Measurements from ENCODE around the gene LRG1.
"Not testable (repeated sequence)": the region's sequence is repeated elsewhere in the genome, so short reads cannot be mapped to it uniquely, and the experiment has no call there.

Gene LRG1

DNA sequence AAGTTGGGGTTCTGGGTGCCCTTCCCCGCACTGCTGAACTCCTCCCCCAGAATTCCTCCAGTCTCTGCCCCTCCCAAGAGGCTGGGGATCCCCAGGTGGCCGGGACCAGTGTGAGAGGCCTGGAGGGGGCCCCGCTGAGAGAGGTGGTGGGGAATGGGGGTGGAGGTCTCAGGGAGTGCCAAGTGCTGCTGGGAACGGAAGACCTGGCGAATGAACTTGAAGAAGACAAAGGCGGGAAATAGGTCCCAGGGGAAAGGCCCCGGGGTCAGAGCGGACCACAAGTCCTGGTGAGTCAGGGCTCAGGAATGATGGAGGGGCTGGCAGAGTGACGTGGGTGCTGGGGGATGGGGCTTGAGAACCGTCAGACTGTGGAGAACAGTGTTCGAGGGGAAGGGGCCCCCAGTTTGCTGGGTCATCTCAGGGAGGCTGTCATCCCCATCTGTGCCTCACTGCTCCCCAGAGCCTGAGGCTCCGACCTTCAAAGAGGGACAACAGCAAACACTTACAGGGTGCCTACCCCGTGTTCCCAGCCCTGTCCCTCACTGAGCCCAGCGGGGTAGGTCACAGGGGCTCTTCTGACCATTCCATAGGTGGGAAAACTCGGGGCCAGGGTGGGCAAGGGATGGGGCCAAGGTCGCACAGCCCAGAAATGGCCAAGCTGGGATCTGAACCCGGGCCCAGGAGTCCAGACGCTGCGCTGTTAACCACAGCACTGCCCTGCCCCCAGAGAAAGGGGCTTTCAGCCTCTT lies 35.6 kb upstream of the LRG1 start:
- peak; percentile 96 for DNase-seq (ENCODE audit: low spot score)

DNA sequence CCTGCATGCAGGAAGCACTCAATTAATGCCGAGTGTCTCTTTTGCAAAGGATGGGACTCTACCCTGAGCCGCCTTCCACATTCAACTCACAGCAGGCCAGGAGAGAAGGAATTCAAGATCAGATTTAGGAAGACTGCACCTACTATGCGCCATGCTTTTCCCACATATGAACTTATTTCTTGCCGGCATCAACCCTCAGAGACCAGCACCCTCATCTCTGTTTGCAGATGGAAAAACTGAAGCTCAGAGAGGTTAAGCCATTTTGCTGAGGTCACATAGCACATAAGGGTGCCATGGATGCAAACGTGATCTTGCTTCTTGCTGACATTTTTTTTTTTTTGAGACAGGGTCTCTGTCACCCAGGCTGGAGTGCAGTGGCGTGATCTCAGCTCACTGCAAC lies 33.8 kb upstream of the LRG1 start:
- DNase-seq (ENCODE audit: low spot score), result no peak

DNA sequence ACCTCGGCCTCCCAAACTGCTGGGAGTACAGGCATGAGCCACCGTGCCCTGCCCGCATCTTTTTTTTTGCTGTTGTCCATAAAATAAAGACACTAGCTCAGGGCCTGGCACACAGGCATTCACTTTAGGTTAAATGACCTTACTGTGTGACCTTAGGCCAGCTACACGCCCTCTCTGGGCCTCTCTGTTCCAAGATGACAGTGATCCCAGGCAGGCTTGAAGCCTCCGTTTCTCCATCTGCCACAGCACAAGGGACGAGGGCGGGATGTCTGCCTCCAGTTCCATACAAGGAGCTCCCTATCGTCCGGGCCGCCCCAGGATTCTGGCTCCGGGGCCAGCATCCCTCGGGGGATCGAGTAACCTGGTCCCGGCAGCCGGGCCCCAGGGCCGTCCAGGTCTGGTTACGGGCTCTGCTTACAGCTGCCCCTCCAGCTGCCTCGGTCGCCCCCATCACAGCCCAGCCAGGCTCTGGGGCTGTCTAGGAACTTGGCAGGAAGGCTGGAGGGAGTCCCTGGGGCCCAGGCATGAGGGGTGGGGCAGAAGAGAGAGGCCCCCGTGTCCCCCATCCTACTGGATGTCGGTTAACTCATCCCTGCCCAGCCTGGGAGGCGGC lies 31.6 kb upstream of the LRG1 start:
- no peak for DNase-seq (ENCODE audit: low spot score)

DNA sequence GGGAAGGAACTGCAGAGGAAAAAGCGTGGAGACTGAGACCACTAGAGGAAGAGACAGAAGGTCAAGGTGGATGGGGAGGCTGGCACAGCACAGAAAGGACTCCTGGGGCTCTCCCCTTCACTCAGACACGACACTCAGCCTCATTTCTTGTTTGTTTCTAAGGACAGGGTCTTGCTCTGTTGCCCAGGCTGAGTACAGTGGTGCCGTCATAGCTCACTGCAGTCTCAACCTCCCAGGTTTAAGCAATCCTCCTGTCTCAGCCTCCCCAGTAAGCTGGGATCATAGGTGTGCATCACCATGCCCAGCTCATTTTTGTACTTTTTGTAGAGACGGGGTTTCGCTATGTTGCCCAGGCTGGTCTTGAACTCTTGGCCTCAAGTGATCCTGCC lies 31.1 kb upstream of the LRG1 start:
- no peak for DNase-seq (ENCODE audit: low spot score)

DNA sequence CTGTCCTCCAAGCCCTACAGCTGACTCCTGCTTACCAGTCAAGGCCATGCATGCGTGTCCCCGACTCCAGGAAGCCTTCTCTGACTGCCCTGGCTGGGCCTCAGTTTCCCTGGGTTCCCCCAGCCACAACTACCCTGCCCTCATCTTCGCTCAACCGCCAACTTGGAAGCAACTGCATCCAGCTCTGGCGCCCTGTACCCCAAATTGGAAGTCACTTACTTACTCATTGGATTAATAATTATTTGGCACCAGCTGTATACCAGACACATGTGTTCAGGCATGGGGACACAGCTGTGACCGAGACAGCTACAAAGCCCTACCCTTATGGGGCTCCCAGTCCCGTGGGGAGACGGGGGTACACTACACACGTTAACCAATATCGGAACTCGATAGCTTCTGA lies 30.6 kb upstream of the LRG1 start:
- no peak for DNase-seq (ENCODE audit: low spot score)

DNA sequence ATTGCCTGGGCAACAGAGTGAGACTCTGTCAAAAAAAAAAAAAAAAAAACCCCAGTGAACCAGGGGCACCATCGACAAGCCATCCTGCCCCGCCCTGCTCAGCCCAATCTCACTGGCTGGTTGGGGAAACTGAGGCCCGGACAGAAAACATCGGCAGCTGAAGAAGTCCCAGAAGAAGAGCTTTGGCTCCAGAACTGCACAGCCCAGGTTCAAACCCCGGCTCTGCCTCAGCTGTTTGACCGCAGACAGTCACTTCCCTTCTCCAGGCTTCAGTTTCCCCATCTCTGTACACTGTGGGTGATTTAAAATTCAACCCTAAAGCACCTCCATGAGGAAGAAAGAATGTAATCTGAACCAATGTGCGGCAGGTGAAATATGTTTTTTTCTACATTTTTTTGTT lies 29.1 kb upstream of the LRG1 start:
- DNase-seq (ENCODE audit: low spot score), result no peak

DNA sequence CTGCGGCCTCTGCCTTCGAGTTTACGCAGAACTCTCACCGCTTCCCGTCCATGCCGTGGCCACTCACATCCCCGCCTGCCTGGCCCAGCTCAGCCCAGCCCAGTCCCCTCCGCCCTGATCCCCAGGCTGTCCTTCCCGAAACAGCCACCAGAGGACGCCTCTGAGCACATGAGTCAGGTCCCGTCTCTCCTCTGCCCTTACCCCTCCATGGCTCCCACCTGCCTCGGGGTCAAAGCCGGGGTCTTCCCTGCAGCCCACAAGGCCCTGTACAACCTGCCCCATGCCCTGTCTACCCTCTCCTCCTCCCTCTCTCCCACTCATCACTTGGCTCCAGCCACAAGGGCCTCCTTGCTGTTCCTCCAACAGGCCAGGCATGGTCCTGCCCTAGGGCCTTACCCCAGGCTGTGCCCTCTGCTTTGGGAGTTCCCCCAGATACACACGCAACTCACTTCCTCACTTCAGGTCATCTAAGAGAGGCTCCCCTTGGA lies 27.8 kb upstream of the LRG1 start:
- peak; percentile 62 for DNase-seq (ENCODE audit: low spot score)

DNA sequence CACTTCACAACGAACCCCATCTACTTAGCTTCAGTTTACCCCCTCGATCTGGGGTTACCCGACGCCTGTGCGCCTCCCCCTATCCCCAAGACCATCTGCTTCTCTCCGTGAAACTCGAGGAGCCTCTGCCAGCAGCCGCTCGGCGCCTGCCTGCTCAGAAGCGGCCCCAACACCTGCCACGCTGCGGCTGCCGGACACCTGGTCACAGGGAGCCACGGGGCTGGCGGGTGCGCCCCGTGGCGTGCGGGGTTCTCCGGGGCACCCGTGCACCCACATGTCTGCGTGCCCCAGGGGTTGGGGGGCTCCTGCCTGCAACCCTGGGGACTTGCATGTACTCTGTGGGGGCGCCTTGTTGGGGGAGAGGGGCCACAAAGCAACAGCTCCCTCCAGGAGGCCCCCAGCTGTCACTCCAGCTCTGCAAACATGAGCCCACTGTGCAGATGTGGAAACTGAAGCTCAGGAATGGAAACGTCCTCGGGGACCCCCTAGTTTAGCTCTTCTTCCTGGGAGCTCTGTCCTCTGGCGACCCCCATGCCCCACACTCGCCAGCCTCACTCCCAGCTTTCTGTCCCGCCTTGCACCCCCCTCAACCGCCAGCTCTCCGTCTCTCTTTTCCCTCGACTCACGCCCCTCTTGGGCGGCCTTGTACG lies 26.7 kb upstream of the LRG1 start:
- DNase-seq (ENCODE audit: low spot score), result no peak

DNA sequence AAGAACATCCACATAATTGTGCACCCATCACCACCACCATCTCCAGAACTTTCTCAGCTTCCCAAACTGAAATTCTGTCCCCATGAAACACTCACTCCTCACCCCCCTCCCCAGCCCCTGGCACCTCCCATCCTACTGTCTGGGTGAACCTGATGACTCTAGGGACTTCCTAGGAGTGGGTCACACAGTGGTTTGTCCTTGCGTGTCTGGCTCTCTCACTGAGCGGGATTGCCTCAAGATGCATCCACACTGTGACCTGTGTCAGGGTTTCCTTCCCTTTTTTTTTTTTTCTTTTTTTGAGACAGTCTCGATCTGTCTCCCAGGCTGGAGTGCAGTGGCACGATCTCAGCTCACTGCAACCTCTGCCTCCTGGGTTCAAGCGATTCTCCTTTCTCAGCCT lies 23.7 kb upstream of the LRG1 start:
- DNase-seq (ENCODE audit: low spot score), result not testable (repeated sequence)

DNA sequence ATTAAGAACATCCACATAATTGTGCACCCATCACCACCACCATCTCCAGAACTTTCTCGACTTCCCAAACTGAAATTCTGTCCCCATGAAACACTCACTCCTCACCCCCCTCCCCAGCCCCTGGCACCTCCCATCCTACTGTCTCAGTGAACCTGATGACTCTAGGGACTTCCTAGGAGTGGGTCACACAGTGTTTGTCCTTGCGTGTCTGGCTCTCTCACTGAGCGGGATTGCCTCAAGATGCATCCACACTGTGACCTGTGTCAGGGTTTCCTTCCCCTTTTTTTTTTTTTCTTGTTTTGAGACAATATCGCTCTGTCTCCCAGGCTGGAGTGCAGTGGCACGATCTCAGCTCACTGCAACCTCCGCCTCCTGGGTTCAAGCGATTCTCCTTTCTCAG lies 22.2 kb upstream of the LRG1 start:
- not testable (repeated sequence) for DNase-seq (ENCODE audit: low spot score)

DNA sequence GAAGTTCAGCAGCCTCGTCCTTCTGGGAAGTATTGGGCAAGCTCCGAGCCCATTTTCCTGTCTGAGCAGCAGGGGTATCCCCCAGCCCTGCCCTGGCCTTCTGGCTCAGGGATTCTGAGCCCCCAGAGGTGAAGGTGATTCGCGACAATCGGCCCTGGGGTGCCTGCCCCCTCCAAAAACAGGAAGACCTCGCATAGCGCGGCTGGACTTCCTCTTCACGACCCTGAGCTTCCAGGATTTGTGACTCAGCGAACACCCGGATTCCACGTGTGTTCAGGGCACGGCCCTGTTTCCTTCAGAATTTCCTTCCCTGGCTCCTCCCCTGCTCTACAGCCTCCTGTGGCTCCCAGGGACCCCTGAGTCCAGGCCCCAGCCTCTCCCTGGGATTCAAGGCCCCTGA lies 19.7 kb upstream of the LRG1 start, which contains the start of gene SEMA6B:
TSS of gene SEMA6B (minus strand) at position 116 of the 400 bp plus-strand sequence. CDS start 1,227 bp downstream, outside the sequence.
- no peak for DNase-seq (ENCODE audit: low spot score)

DNA sequence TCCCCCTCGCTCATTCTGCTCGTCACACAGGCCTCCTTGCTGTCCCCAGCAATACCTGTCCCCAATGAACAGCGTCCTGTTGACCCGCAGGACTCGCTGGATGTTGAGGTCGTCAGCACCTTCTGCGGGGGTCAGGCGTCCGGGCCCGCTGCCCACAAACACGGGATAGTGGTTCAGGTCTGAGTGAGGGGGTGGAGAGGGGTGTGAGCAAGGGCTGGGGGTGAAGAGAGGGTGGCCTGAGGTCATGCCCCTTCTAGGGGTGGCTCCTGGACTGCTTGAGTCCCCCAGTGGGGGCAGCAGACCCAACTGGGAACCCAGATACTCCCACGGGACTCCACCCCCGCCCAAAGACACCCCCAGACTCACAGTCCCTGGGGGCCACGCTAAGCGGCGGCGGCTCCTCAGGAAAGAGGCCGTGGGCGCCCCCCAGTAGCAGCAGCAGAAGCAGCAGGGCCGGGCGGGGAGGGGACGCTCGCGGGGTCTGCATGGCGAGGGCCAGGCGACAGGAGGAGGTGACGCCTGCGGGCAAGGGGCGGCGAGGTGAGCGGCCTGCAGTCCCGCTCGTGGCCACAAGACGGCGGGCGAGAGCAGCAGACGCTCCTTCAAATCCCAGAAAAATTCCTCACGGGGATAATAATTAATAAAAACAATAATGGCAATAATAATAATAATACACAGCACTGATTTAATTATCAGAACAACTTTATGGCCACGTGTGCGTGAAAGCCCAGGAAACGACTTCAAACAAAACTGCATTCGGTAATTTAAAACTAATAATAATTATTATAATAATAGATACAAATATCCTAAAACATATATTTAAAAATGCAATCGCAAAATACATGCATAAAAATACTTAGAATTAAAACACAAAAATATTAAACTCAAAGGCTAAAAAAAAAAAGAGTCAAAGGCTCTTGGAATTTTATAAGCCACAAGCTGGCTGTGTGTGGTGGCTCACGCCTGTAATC lies 18.4 kb upstream of the LRG1 start:
- DNase-seq (ENCODE audit: low spot score), result peak; percentile 55

DNA sequence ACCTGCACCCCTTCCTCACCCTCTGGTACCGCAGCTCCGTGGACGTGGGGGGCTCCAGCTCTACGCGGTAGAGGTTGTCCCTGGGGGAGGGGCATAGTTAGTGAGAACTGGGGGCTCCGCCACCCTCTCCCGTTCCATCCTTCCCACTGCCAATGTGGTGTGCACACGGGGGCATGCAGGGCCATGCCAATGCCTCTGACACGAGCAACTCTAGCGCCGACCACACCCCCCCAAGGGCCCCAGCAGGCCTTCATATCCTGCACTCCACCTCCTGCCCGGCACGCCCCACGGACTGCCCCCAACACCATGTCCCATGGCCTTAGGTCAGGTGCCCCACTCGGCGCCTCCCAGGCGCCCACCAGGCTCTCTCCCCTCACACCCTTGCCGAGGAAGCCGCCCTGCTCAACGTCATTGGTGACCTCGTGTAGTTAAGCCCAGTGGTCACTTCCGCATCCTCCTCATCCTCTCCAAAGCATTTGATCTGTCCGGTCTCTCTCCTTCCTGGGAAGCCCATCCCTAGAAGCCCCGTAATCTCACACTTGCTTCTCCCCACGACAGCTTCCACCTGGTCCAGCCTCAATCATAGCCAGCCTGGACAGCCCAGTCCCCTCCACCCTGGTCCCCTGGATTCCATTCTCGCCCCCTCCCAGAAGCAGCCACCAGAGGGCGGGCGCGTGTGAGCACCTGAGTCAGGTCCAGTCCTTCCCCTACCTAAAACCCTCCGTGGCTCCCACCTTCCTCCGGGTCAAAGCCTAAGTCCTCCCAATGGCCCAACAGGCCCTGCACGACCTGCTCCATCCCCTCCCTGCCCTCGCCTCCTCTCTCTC lies 17.5 kb upstream of the LRG1 start:
- no peak for DNase-seq (ENCODE audit: low spot score)

DNA sequence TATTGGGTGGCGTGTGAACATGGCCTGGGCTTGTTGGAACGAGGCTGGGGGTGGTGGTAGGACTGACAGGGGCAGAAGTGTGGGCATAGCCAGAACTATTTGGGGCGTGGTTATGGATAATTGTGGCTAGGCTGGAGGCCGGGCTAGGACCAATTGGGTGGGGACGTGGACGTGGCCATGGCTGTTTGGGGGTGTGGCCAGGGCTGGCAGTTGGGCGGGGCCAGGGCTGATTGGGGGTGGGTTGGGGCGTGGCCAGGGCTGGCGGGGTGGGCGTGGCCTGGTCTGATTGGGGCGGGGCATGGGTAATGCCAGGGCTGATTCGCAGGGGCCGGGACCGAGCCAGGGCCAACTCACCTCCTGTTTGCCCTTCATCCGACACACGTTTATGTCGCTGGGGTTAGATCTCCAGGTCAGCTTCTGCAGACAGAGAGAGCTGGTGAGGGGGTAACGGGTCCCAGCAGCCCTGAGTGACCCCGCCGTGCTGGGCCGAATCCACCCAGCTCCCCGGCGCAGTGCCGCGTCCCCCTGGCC lies 16.8 kb upstream of the LRG1 start:
- peak; percentile 58 for DNase-seq (ENCODE audit: low spot score)

DNA sequence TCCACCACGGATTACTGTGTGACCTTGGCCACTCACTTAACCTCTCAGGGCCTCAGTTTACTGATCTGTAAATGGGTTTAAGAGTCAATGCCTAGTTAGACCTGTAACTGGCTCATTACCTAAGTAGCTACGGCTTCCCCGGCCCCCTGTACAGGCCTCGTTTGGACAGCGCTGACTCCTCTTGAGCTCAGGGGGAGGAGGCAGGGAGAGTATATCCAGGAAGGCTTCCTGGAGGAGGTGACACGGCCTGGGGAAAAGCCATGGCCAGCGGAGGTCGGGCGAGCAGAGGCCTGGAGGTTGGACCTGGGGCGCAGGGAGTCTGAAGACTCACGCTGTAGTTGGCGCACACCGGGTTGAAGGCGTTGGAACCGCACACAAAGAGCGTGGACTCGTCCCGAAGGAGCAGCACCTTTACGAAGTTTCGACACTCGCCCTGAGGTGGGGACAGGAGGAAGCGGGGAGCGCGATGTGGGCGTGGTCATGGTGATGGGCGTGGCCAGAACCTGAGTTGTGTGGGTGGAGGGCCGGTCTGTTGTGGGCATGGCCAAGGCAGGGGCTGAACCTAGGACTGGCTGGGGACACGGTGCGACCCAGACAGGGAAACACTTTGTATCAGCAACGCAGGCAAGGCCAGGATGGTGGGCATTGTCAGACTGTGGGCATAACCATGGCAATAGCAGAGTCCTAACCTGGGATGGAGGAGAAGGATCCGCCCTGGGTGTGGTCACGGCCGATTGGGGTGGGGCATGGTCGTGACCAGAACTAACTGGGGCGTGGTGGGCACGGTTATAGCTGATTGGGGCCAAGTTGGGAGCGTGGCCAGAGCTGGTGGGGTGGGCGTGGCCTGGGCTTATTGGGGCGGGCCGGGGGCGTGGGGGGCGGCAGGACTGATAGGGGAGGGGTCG lies 16.1 kb upstream of the LRG1 start:
- no peak for DNase-seq (ENCODE audit: low spot score)

DNA sequence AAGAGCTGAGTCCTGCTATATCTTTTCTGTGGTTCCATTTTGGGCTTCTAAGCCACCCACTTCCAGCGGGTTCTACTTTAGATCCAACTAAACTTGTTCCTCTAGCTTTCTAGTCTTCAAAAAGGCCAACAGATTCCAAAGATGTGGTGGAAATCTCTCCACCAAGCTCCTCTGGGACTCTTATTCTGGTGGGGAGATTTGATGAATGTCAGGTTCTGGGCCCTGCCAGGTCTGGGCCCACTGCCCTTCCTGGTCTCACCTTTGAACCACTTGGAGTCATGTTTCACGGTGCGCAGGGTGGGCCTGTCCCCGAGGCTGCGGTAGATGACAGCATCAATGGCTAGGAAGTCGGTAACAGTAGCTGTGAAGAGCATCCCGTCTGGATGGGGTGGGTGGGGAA lies 14.9 kb upstream of the LRG1 start:
- DNase-seq (ENCODE audit: low spot score), result no peak

DNA sequence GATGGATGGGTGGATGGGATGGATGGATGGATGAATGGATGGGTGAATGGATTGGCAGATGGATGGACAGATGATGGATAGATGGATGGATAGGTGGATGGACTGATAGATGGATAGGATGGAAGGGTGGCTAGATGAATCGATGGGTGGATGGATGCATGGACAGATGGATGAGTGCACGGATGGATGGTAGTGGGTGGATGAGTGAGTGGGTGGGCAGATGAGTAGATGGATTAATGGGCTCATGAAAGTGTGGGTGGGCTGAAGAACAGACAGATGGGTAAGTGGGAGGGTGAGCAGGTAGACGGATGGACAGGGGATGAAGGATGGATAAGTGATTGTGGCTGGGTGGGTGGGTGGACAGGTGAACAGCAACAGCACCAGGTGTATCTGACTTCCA lies 13.9 kb upstream of the LRG1 start:
- no peak for DNase-seq (ENCODE audit: low spot score)

DNA sequence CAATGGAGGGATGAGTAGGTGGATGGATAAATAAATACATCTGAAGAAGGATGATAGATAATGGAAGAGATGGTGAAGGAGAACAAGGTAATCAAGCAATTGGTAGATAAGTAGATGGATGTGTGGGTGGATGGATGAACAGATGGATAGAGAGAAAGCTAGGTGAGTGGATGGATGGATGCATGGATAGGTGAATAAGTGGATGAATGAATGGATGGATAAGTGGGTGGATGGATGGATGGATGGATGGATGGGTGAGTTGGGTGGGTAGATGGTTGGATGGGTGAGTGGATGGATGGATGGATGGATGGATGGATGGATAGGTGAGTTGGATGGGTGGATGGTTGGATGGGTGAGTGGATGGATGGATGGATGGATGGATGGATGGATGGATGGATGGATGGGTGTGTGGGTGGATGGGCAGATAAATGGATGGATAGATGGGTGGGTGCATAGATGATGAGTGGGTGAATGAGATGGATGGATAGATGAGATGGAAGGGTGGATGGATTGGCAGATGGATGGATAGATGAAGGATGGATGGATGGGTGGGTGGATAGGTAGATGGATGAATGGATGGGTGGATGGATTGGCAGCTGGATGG lies 13.4 kb upstream of the LRG1 start:
- DNase-seq (ENCODE audit: low spot score), result no peak

DNA sequence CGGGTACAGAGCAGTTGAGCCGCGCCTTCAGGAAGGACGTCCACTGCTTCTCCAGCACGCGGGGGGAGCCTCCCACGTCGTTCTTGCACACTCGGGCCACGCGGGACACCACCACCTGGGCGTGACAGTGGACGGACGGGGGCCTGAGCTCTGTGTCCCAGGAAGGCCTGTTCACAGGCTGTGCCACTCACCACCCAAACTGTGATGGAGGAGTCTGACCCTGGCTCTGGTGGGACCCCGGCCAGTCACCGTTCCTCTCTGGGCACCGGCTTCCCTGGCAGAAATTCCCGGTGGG lies 12.6 kb upstream of the LRG1 start:
- no peak for DNase-seq (ENCODE audit: low spot score)
